Kasumi-1 (cell line): ENCODE data around the gene LPA.

ENCODE experiments used
- DNase-seq, 2 experiments: peaks; one replicate each; lab custom pipeline; 2025; lab: John Stamatoyannopoulos, UW

LPA gene

DNA sequence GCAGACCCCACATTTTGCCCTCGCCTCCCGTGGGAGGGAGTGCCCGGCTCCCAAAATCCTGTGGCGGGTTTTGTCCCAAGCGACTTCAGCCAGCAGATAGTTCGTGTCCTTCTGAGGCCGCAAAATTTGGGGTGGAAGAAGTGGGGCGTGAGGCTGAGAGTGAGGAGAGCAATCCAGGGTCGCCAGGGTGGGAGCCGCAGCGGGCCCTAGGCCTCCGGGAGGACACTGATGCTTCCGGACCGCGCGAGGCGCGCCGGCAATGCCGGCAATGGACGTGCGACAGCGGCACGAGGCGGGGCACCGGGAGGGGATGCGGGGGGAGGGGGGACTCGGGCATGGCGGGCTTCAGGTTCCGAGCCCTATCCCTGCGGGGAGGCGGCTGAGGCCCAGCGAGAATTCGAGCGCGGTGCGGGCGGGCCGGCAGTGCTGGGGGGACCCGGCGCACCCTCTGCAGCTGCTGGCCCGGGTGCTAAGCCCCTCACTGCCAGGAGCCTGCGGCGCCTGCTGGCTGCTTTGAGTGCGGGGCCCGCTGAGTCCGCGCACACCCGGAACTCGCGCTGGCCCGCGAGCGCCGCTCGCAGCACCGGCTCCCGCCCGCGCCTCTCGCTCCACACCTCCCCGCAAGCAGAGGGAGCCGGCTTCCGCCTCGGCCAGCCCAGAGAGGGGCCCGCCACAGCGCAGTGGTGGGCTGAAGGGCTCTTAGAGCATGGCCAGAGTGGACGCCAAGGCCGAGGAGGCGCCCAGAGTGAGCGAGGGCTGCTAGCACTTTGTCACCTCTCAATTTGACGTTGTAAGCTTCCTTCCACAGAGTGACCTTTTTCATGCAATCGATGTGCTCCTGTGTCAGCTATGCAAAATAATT is 143.8 kb downstream of the LPA start:
- peak in 1 of 2 experiments; percentile 1 for DNase-seq

- DNase-seq, result peak; percentile 24 to 50
Observed at GRCh38 chr6:160519603-160520042, 144.5 kb downstream of the LPA start.

DNA sequence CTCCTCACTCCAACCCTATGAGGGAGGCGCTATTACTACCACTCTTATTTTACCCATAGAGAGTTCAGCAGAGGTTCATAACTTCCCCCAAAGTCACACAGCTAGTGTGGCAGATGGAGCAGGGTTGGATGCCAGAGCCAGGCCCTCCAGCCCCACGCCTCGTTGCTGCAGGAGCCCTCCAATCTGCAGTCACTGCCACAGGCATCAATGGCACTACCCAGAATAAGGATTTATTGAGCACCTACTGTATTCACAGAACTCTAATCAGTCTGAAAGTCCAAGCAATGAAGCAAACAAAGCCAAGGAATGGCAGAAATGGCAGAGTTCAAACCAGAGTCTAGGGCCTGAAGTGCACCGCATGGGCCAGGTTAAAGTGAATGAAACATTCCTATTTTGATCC is 144.9 kb downstream of the LPA start:
- no peak for DNase-seq

- DNase-seq, result no peak
Observed at GRCh38 chr6:160513836-160514235, 150.2 kb downstream of the LPA start.

DNA sequence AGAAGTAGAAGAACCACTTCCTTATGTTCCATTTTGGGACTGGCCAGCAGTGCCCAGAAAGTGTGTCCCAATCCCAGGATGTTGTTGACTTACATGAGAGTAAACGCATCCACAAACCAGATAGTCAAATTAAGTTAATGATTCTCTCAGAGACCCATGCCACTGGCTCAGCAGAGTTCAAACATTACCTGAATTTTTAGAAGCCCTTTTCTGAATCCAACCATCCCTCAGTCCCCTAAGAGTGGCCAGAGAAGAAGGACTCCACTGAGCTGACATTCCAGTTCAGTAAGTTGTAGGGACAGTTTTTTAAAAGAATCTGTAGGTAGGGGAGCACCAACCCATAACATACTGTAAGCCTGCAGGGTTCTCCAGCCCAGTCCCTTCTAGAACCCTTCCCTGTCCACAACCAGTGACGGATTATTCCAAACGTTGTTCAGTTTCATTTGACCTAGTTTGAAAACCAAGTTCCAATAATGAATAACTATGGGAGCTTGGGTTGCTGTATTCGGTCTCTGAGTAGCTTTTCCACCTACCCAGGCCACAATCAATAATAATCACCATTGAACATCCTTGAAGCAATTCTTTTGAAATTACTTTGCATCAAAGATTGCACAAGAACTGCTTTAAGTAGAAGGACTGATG is 153.0 kb downstream of the LPA start:
- no peak for DNase-seq

DNA sequence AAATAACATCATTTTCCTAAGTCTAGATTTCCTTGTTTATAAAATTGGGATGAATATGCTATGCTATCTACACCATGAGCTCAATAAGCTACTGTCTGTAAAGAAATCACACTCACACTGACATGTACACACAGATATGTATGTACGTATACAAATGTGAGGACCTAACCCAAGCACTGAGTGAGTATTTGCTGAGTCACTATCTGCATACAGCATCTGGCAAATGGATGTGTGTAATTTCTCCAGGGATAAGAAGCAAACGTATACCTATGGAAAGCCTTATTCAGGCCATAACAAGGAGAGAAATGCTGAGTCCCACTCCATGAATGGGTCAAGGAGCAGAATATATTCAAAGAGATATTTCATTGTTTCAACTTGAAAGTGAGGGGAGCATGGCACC is 153.9 kb downstream of the LPA start:
- no peak for DNase-seq

DNA sequence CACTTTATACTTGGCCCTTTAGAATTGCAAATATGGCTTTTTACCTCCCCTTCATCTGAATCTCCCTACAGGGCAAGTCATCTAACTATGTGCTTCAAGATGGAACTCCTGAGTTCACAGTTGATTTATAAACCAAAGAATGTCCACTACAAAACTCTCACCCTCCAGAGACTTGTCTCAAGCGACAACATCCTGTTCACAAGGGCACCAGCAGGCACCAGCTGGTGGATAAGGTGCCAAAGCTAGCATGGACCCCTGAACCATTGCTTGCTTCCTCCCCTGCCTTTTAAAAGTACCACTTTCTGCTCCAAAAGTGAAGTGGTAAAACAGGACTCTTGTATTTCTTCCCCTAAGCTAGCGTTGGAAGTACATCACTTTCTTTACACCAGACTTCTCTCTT is 154.5 kb downstream of the LPA start:
- DNase-seq, result no peak

DNA sequence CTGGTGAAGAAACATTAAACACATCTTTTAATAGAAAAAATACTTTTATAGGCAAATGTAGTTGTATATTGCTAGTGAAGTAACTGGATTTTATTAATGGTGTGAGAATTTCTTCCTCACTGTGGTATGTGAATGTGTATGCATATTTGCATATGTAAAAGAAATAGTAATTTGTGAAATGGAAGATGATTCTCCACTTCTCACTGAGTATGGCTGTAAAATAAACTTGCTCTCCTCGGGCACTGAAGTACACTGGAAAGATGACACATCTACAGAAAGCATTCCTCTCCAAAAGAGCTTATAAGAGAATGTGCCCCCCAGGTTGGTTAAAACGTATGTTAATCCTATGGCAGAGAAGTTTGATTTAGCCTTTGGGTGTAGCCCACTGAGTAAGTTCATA is 155.5 kb downstream of the LPA start:
- no peak for DNase-seq

DNA sequence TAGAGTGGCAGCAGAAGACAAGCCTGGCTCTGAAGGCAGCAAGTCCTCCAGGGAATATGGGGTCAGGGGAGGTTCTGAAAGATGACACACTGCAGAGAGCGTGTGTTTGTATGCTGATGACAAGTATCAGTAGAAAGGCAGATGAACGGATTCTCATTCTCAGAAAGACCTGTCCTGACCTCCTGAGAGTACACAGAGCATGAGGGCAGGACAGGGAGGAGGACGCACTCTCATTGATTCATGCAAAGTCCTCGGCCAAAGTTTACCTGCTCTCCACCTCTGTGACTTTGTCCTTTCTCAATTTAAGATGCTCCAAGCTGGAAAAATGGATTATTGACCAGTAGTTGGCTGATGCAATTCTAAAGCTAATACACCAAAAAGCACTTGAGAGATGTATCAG is 156.7 kb downstream of the LPA start:
- no peak for DNase-seq

DNA sequence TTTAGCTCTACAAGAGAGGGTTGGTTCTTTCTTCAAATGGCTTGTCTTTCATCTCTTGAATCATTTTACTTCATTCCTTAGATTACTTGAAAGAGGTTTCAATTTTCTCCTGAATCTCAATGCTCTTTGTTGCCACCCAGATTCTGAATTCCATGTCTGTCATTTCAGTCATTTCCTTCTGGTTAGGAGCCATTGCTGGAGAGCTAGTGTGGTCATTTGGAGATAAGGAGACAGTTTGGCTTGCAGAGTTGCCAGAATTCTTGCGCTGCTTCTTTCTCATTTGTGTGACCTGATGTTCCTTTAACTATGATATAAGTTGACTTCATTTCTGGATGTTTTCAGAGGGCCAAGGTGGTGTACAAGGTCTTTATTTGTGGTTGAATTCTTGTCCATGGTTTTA is 158.1 kb downstream of the LPA start:
- DNase-seq, result no peak

- DNase-seq, result no peak
Observed at GRCh38 chr6:160500639-160501038, 163.4 kb downstream of the LPA start.

- DNase-seq, result no peak
Observed at GRCh38 chr6:160494576-160494975, 169.5 kb downstream of the LPA start.

GRCh38 chr6:160489091-160489490 is 175.0 kb downstream of the LPA start:
- no peak for DNase-seq

DNA sequence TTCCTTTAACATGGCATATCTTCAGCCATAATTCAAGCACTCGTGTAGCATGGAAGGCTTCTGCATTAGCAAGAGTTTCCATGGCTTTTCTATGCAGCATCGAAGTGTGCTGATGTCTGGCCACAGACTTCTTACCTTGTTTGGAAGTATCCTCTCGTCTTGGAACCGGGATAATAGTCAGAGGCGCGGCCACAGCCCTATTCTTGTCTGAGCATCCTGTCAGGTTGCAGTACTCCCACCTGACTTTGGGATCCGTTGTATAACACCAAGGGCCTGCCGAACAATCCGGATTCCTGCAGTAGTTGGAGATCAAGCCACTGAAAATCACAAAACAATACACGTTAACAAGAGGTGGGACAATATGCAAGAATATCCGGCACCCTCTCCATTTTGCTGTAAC is 177.0 kb downstream of the LPA start:
- DNase-seq, result no peak
